ENCODE measurements around the gene SIDT2.

SIDT2 gene

GRCh38 chr11:117195258-117195657 lies 16.7 kb downstream of the SIDT2 start:
- no peak for DNase-seq
- TF ChIP-seq CTCF (IDR thresholded peaks at IDR 0.05): no peak
- peaks cover 6% of the 10 kb centered on the region for H3K27me3 Mint-ChIP-seq (ENCODE audit: low read depth, poor library complexity)
- H3K27ac Mint-ChIP-seq: no peak overlapping the region
- no peaks in the 10 kb centered on the region for H3K36me3 Mint-ChIP-seq (ENCODE audit: low read depth)
- H3K4me3 Mint-ChIP-seq: no peak overlapping the region
- peaks cover 29% of the 10 kb centered on the region for H3K4me1 Mint-ChIP-seq
- no peaks in the 10 kb centered on the region for H3K9me3 Mint-ChIP-seq

- Mint-ChIP-seq H3K27me3 (ENCODE audit: low read depth, poor library complexity) (peaks cover 10% of the 10 kb centered on the region), H3K36me3 (ENCODE audit: low read depth) (no peaks in the 10 kb centered on the region), H3K4me1 (peaks cover 34% of the 10 kb centered on the region), H3K4me3 (no peak overlapping the region), H3K9me3 (no peaks in the 10 kb centered on the region), H3K27ac (no peak overlapping the region)
- no peak for TF ChIP-seq CTCF (IDR thresholded peaks at IDR 0.05)
- DNase-seq: no peak
Observed at GRCh38 chr11:117195761-117196160, 17.2 kb downstream of the SIDT2 start.

- TF ChIP-seq CTCF (IDR thresholded peaks at IDR 0.05): no peak
- H3K4me3 Mint-ChIP-seq: no peak overlapping the region
- H3K27ac Mint-ChIP-seq: no peak overlapping the region
- no peaks in the 10 kb centered on the region for H3K36me3 Mint-ChIP-seq (ENCODE audit: low read depth)
- H3K9me3 Mint-ChIP-seq: no peaks in the 10 kb centered on the region
- no peak for DNase-seq
- peaks cover 46% of the 10 kb centered on the region for H3K4me1 Mint-ChIP-seq
- peaks cover 10% of the 10 kb centered on the region for H3K27me3 Mint-ChIP-seq (ENCODE audit: low read depth, poor library complexity)
Observed at GRCh38 chr11:117197006-117197405, 18.5 kb downstream of the SIDT2 start.

GRCh38 chr11:117197516-117198456 lies 19.2 kb downstream of the SIDT2 start:
- no peaks in the 10 kb centered on the region for H3K9me3 Mint-ChIP-seq
- peaks cover 10% of the 10 kb centered on the region for H3K27me3 Mint-ChIP-seq (ENCODE audit: low read depth, poor library complexity)
- no peaks in the 10 kb centered on the region for H3K36me3 Mint-ChIP-seq (ENCODE audit: low read depth)
- peak; percentile 59 for TF ChIP-seq CTCF (IDR thresholded peaks at IDR 0.05)
- peak overlapping the region; percentile 64 for H3K4me3 Mint-ChIP-seq
- peak; percentile 65 for DNase-seq
- peaks cover 51% of the 10 kb centered on the region for H3K4me1 Mint-ChIP-seq
- peak overlapping the region; percentile 59 for H3K27ac Mint-ChIP-seq

- H3K27me3 Mint-ChIP-seq (ENCODE audit: low read depth, poor library complexity): peaks cover 7% of the 10 kb centered on the region
- no peak for DNase-seq
- TF ChIP-seq CTCF (IDR thresholded peaks at IDR 0.05): no peak
- peak overlapping the region; percentile 71 for H3K4me3 Mint-ChIP-seq
- H3K9me3 Mint-ChIP-seq: no peaks in the 10 kb centered on the region
- peaks cover 59% of the 10 kb centered on the region for H3K4me1 Mint-ChIP-seq
- H3K27ac Mint-ChIP-seq: no peak overlapping the region
- H3K36me3 Mint-ChIP-seq (ENCODE audit: low read depth): peaks cover 6% of the 10 kb centered on the region
Observed at GRCh38 chr11:117198613-117199012, 20.1 kb downstream of the SIDT2 start.

All from nephron progenitor cell (in vitro differentiated cells).